ENCODE results near the gene GAP43.

GAP43 gene

GRCh38 chr3:115697263-115698053 is 74.1 kb downstream of the GAP43 start:
- Histone ChIP-seq H3K27ac (no peak overlapping the region), H3K4me2 (no peak overlapping the region), H3K27me3 (ENCODE audit: insufficient read depth, low read depth) (no peaks in the 10 kb centered on the region), H3K9ac (no peak overlapping the region), H3K79me2 (ENCODE audit: insufficient read depth, low read depth) (no peaks in the 10 kb centered on the region), H3K36me3 (ENCODE audit: insufficient read depth) (no peaks in the 10 kb centered on the region), H3K4me3 (IDR thresholded peaks at IDR 0.05; ENCODE audit: insufficient read depth, low read depth, low read length) (no peak overlapping the region), H3K4me1 (ENCODE audit: low read depth, poor library complexity, severe bottlenecking) (peaks cover 15% of the 10 kb centered on the region), H4K20me1 (ENCODE audit: insufficient read depth) (no peaks in the 10 kb centered on the region), H2AFZ (ENCODE audit: low read depth) (no peak overlapping the region)
- TF ChIP-seq CTCF (conservative IDR thresholded peaks at IDR 0.05; ENCODE audit: low read depth, low read length) = no peak

GRCh38 chr3:115698851-115699591 is 75.7 kb downstream of the GAP43 start:
- Histone ChIP-seq H3K27ac (no peak overlapping the region), H3K9ac (no peak overlapping the region), H3K4me1 (ENCODE audit: low read depth, poor library complexity, severe bottlenecking) (no peaks in the 10 kb centered on the region), H3K79me2 (ENCODE audit: insufficient read depth, low read depth) (no peaks in the 10 kb centered on the region), H3K27me3 (ENCODE audit: insufficient read depth, low read depth) (no peaks in the 10 kb centered on the region), H3K4me2 (no peak overlapping the region), H2AFZ (ENCODE audit: low read depth) (no peak overlapping the region), H4K20me1 (ENCODE audit: insufficient read depth) (no peaks in the 10 kb centered on the region), H3K36me3 (ENCODE audit: insufficient read depth) (no peaks in the 10 kb centered on the region), H3K4me3 (IDR thresholded peaks at IDR 0.05; ENCODE audit: insufficient read depth, low read depth, low read length) (no peak overlapping the region)
- TF ChIP-seq CTCF (conservative IDR thresholded peaks at IDR 0.05; ENCODE audit: low read depth, low read length) = no peak

GRCh38 chr3:115699706-115700105 is 76.4 kb downstream of the GAP43 start:
- Histone ChIP-seq H3K79me2 (ENCODE audit: insufficient read depth, low read depth) (no peaks in the 10 kb centered on the region), H3K36me3 (ENCODE audit: insufficient read depth) (no peaks in the 10 kb centered on the region), H3K9ac (no peak overlapping the region), H3K4me2 (no peak overlapping the region), H3K4me3 (IDR thresholded peaks at IDR 0.05; ENCODE audit: insufficient read depth, low read depth, low read length) (no peak overlapping the region), H3K27ac (no peak overlapping the region), H2AFZ (ENCODE audit: low read depth) (no peak overlapping the region), H3K27me3 (ENCODE audit: insufficient read depth, low read depth) (no peaks in the 10 kb centered on the region), H3K4me1 (ENCODE audit: low read depth, poor library complexity, severe bottlenecking) (no peaks in the 10 kb centered on the region), H4K20me1 (ENCODE audit: insufficient read depth) (no peaks in the 10 kb centered on the region)
- TF ChIP-seq CTCF (conservative IDR thresholded peaks at IDR 0.05; ENCODE audit: low read depth, low read length) = no peak

- no peak for TF ChIP-seq CTCF (conservative IDR thresholded peaks at IDR 0.05; ENCODE audit: low read depth, low read length)
- H3K36me3 ChIP-seq (ENCODE audit: insufficient read depth) = no peaks in the 10 kb centered on the region
- no peak overlapping the region for H3K4me2 ChIP-seq
- no peaks in the 10 kb centered on the region for H3K27me3 ChIP-seq (ENCODE audit: insufficient read depth, low read depth)
- H3K4me1 ChIP-seq (ENCODE audit: low read depth, poor library complexity, severe bottlenecking) = no peaks in the 10 kb centered on the region
- H2AFZ ChIP-seq (ENCODE audit: low read depth) = no peak overlapping the region
- no peaks in the 10 kb centered on the region for H3K79me2 ChIP-seq (ENCODE audit: insufficient read depth, low read depth)
- no peak overlapping the region for H3K27ac ChIP-seq
- no peak overlapping the region for H3K4me3 ChIP-seq (IDR thresholded peaks at IDR 0.05; ENCODE audit: insufficient read depth, low read depth, low read length)
- no peak overlapping the region for H3K9ac ChIP-seq
- H4K20me1 ChIP-seq (ENCODE audit: insufficient read depth) = no peaks in the 10 kb centered on the region
These were observed 79.3 kb downstream of the GAP43 start for GRCh38 chr3:115702598-115702997.

Data from KMS-11 (cell line).